Measurements from ENCODE around the gene TADA1.

GRCh38 chr1:166876540-166876838 is 425 bp upstream of the TADA1 start:
- TF ChIP-seq CTCF (IDR thresholded peaks at IDR 0.05): peak; percentile 51
- TF ChIP-seq ZFX (IDR thresholded peaks at IDR 0.05; ENCODE audit: borderline replicate concordance): no peak

Measured in 22Rv1 (cell line).